Keratinocyte (primary cell): ENCODE data around the gene UBFD1. TPM values are rescaled to one million over a fixed set of nuclear protein-coding genes. Genes with fewer than 3 reads are reported as not detected.
"Not testable (repeated sequence)": the region's sequence is repeated elsewhere in the genome, so short reads cannot be mapped to it uniquely, and the experiment has no call there.

ENCODE experiments used
- DNase-seq: peaks from one replicate; pipeline ENCODE4 v3.0.0-alpha.2; 2011; ENCODE audit warnings: low read depth, missing footprints, low spot score
- FAIRE-seq: peaks from 2 replicates; lab custom pipeline; 2011; peaks lifted over from hg19 to GRCh38; lab: Jason Lieb, UNC
- H2AFZ ChIP-seq: 2 replicates; pipeline ENCODE4 v1.6.0; 2012; ENCODE audit warnings: low read length, control low read depth, inconsistent platforms; ENCODE audit not compliant: control insufficient read depth
- H3K27ac ChIP-seq: 2 replicates; pipeline ENCODE4 v1.5.1; 2011; ENCODE audit warnings: low read length; ENCODE audit not compliant: control insufficient read depth, insufficient read depth
- H3K27me3 ChIP-seq: 3 replicates; pipeline ENCODE4 v1.6.0; 2011; ENCODE audit warnings: low read length; ENCODE audit not compliant: control insufficient read depth, insufficient read depth; ENCODE audit errors: extremely low read depth
- H3K36me3 ChIP-seq, 2 experiments: 2 replicates in 1 of 2; 3 replicates in 1 of 2; pipeline ENCODE4 v1.5.1; 2011; ENCODE audit warnings: low read length in 2 of 2, mild to moderate bottlenecking in 1 of 2; ENCODE audit not compliant: control insufficient read depth in 2 of 2, insufficient read depth in 2 of 2; ENCODE audit errors: extremely low read depth in 1 of 2
- H3K4me1 ChIP-seq: 3 replicates; pipeline ENCODE4 v1.5.1; 2011; ENCODE audit warnings: low read length; ENCODE audit not compliant: control insufficient read depth, insufficient read depth; ENCODE audit errors: extremely low read depth
- H3K4me2 ChIP-seq: 3 replicates; pipeline ENCODE4 v1.6.0; 2011; ENCODE audit warnings: low read depth, low read length; ENCODE audit not compliant: control insufficient read depth, insufficient read depth; ENCODE audit errors: extremely low read depth
- H3K4me3 ChIP-seq, 3 experiments: fragments of 200-600 bp in 1 of 3; sonication (generic) in 1 of 3; 2 replicates in 2 of 3; 3 replicates in 1 of 3; pipeline ENCODE4 v1.5.1; 2011 to 2016; ENCODE audit warnings: low read length in 3 of 3, mild to moderate bottlenecking in 3 of 3, control low read depth in 2 of 3, inconsistent platforms in 1 of 3, low read depth in 1 of 3, mixed read lengths in 1 of 3, mixed run types in 1 of 3, moderate library complexity in 1 of 3; ENCODE audit not compliant: control insufficient read depth in 2 of 3, insufficient read depth in 2 of 3; ENCODE audit errors: extremely low read depth in 1 of 3
- H3K79me2 ChIP-seq: 2 replicates; pipeline ENCODE4 v1.6.0; 2012; ENCODE audit warnings: low read length; ENCODE audit not compliant: control insufficient read depth, insufficient read depth
- H3K9ac ChIP-seq: 3 replicates; pipeline ENCODE4 v1.6.0; 2011; ENCODE audit warnings: low read length; ENCODE audit not compliant: control insufficient read depth, insufficient read depth; ENCODE audit errors: extremely low read depth
- H3K9me1 ChIP-seq: 3 replicates; pipeline ENCODE4 v1.6.0; 2011; ENCODE audit warnings: low read length; ENCODE audit not compliant: control insufficient read depth, insufficient read depth; ENCODE audit errors: extremely low read depth
- H3K9me3 ChIP-seq: 2 replicates; pipeline ENCODE4 v1.5.1; 2012; ENCODE audit warnings: low read depth, low read length; ENCODE audit not compliant: control insufficient read depth
- H4K20me1 ChIP-seq: 3 replicates; pipeline ENCODE4 v1.6.0; 2011; ENCODE audit warnings: low read length; ENCODE audit not compliant: control insufficient read depth, insufficient read depth; ENCODE audit errors: extremely low read depth
- EZH2 ChIP-seq: IDR thresholded peaks from one replicate; pipeline ENCODE4 v1.6.1; 2012; ENCODE audit warnings: inconsistent platforms, mild to moderate bottlenecking, low read length, moderate library complexity
- dilution Hi-C: fragments of 300-500 bp; cut with MboI; formaldehyde crosslinking; loops from one replicate; pipeline ENCODE4 v1.7.0; 2020; ENCODE audit warnings: low sequenced_read_pairs; ENCODE audit not compliant: extremely low pct_ligation_motif_present
- polyA plus RNA-seq, 5 experiments: library from polyadenylated mRNA; depleted of rRNA in 3 of 5; stranded (reverse) in 3 of 5; stranded (forward) in 1 of 5; unstranded in 1 of 5; fragments of >200 nt; gene quantifications; 1 replicate in 1 of 5; 2 replicates in 3 of 5; 3 replicates in 1 of 5; pipeline versions ENCODE4 v1.2.1 to v1.2.3, GENCODE V29; 2011 to 2012; ENCODE audit warnings: missing spikeins in 2 of 5, low read depth in 1 of 5, low replicate concordance in 1 of 5
- TF ChIP-seq, protein P1 (sequence below), 3 experiments: IDR thresholded peaks in 1 of 3; conservative IDR thresholded peaks in 1 of 3; optimal IDR thresholded peaks in 1 of 3; 2 replicates in 2 of 3; 3 replicates in 1 of 3; pipeline versions ENCODE3 to v1.5.1; 2011; ENCODE audit warnings: low read length in 3 of 3, mild to moderate bottlenecking in 3 of 3, moderate library complexity in 2 of 3, control low read depth in 1 of 3, inconsistent platforms in 1 of 3; ENCODE audit not compliant: insufficient read depth in 2 of 3; ENCODE audit errors: extremely low read depth in 1 of 3

Gene UBFD1
- polyA plus RNA-seq, 1 donor (not counting 4 experiments of a cell fraction or from before 2014, with no cell fraction given) = 36.3 TPM

- Histone ChIP-seq H3K9ac (no peak overlapping the region), H3K79me2 (peaks cover 2% of the 10 kb centered on the region), H3K36me3 (peaks cover 5 to 9% of the 10 kb centered on the region in 2 experiments)
Measured at GRCh38 chr16:23581764-23582163, 24.2 kb downstream of the UBFD1 start.

DNA sequence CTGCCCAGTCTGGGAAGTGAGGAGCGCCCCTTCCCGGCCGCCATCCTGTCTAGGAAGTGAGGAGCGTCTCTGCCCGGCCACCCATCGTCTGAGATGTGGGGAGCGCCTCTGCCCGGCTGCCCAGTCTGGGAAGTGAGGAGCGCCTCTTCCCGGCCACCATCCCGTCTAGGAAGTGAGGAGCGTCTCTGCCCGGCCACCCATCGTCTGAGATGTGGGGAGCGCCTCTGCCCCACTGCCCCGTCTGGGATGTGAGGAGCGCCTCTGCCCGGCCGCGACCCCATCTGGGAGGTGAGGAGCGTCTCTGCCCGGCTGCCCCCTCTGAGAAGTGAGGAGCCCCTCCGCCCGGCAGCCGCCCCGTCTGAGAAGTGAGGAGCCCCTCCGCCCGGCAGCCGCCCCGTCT, 25.7 kb downstream of the UBFD1 start:
- H3K9ac ChIP-seq, H3K4me2 ChIP-seq, H3K27me3 ChIP-seq, H3K9me3 ChIP-seq, H3K9me1 ChIP-seq, H2AFZ ChIP-seq, dilution Hi-C loops, H3K4me3 ChIP-seq, H3K4me1 ChIP-seq, H3K27ac ChIP-seq, FAIRE-seq, DNase-seq, H4K20me1 ChIP-seq: not testable (repeated sequence)
- peaks cover 5 to 14% of the 10 kb centered on the region in 2 experiments for H3K36me3 ChIP-seq
- H3K79me2 ChIP-seq = peaks cover 13% of the 10 kb centered on the region

More at GRCh38 chr16:23581764-23582163, 24.2 kb downstream of the UBFD1 start:
- dilution Hi-C loops = no loop called here
- Histone ChIP-seq H3K4me2 (no peak overlapping the region), H3K4me1 (no peaks in the 10 kb centered on the region), H3K9me1 (no peaks in the 10 kb centered on the region), H3K4me3 (no peak overlapping the region), H3K27ac (no peak overlapping the region), H4K20me1 (no peaks in the 10 kb centered on the region), H3K9me3 (no peaks in the 10 kb centered on the region), H2AFZ (no peak overlapping the region), H3K27me3 (no peaks in the 10 kb centered on the region)
- FAIRE-seq = no peak
- no peak for DNase-seq
- TF ChIP-seq, protein P1, sequence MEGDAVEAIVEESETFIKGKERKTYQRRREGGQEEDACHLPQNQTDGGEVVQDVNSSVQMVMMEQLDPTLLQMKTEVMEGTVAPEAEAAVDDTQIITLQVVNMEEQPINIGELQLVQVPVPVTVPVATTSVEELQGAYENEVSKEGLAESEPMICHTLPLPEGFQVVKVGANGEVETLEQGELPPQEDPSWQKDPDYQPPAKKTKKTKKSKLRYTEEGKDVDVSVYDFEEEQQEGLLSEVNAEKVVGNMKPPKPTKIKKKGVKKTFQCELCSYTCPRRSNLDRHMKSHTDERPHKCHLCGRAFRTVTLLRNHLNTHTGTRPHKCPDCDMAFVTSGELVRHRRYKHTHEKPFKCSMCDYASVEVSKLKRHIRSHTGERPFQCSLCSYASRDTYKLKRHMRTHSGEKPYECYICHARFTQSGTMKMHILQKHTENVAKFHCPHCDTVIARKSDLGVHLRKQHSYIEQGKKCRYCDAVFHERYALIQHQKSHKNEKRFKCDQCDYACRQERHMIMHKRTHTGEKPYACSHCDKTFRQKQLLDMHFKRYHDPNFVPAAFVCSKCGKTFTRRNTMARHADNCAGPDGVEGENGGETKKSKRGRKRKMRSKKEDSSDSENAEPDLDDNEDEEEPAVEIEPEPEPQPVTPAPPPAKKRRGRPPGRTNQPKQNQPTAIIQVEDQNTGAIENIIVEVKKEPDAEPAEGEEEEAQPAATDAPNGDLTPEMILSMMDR (optimal IDR thresholded peaks at IDR 0.05 in 1 of 3, IDR thresholded peaks at IDR 0.05 in 1 of 3, conservative IDR thresholded peaks at IDR 0.05 in 1 of 3; ENCODE audit: extremely low read depth in 1 of 3, insufficient read depth in 2 of 3, low read length in 3 of 3) = no peak
- no peak for TF ChIP-seq EZH2
